HepG2 (cell line): ENCODE measurements around the gene PEX5. TPM values are rescaled to one million over a fixed set of nuclear protein-coding genes. Genes with fewer than 3 reads are reported as not detected.

Experiments used
- CTCF ChIP-seq: sonication (generic); formaldehyde crosslinking; IDR thresholded peaks from 2 replicates; pipeline ENCODE4 v1.5.0; 2020; ENCODE audit warnings: mild to moderate bottlenecking, missing genetic modification reagents, moderate library complexity
- ETS1 ChIP-seq: sonication (generic); formaldehyde crosslinking; IDR thresholded peaks from 2 replicates; pipeline ENCODE4 v1.4.0; 2020; ENCODE audit warnings: missing genetic modification reagents
- FOSL2 ChIP-seq: sonication (generic); formaldehyde crosslinking; IDR thresholded peaks from 2 replicates; pipeline ENCODE4 v1.4.0; 2020; ENCODE audit warnings: missing genetic modification reagents
- HNF4G ChIP-seq, 2 experiments: sonication (generic) in 1 of 2; formaldehyde crosslinking in 1 of 2; IDR thresholded peaks; 2 replicates each; pipeline versions ENCODE4 v1.4.0 to v1.6.1; 2011 to 2020; ENCODE audit warnings: borderline replicate concordance in 2 of 2, low read depth in 2 of 2, mild to moderate bottlenecking in 2 of 2, low read length in 1 of 2, missing genetic modification reagents in 1 of 2, moderate library complexity in 1 of 2
- HNRNPLL ChIP-seq: fragments of 200-400 bp; formaldehyde crosslinking; IDR thresholded peaks from 2 replicates; pipeline ENCODE4 v1.6.1; 2017; ENCODE audit warnings: mild to moderate bottlenecking, low read depth, low read length; ENCODE audit not compliant: poor library complexity, severe bottlenecking
- HNRNPUL1 ChIP-seq: fragments of 200-400 bp; formaldehyde crosslinking; IDR thresholded peaks from 2 replicates; pipeline ENCODE4 v1.6.1; 2017; ENCODE audit warnings: low read depth, mild to moderate bottlenecking, low read length, moderate library complexity
- NRL ChIP-seq: sonication (generic); formaldehyde crosslinking; IDR thresholded peaks from 2 replicates; pipeline ENCODE4 v1.5.0; 2020; ENCODE audit warnings: missing genetic modification reagents, mild to moderate bottlenecking, moderate library complexity, borderline replicate concordance
- PHF21A ChIP-seq: sonication (generic); formaldehyde crosslinking; IDR thresholded peaks from 2 replicates; pipeline ENCODE4 v1.5.0; 2020; ENCODE audit warnings: mild to moderate bottlenecking, missing genetic modification reagents
- PTBP1 ChIP-seq: fragments of 200-400 bp; formaldehyde crosslinking; IDR thresholded peaks from 2 replicates; pipeline ENCODE4 v1.6.1; 2018; ENCODE audit warnings: low read length, low read depth; ENCODE audit not compliant: poor library complexity, severe bottlenecking
- RFX1 ChIP-seq: fragments of 450-650 bp; IDR thresholded peaks from 2 replicates; pipeline ENCODE4 v1.6.1; 2017
- SIN3A ChIP-seq: IDR thresholded peaks from 2 replicates; pipeline ENCODE4 v1.6.1; 2011; ENCODE audit warnings: low read depth, mild to moderate bottlenecking, control low read depth, low read length, borderline replicate concordance
- SP4 ChIP-seq: sonication (generic); formaldehyde crosslinking; IDR thresholded peaks from 2 replicates; pipeline ENCODE4 v1.8.1; 2023; ENCODE audit warnings: mild to moderate bottlenecking, missing genetic modification reagents
- ZKSCAN8 ChIP-seq: IDR thresholded peaks from 2 replicates; pipeline ENCODE4 v1.6.1; 2016; ENCODE audit warnings: borderline replicate concordance, missing genetic modification reagents, missing compliant biosample characterization
- ZNF501 ChIP-seq: sonication (generic); formaldehyde crosslinking; IDR thresholded peaks from 2 replicates; pipeline ENCODE4 v1.5.1; 2020; ENCODE audit warnings: mild to moderate bottlenecking, moderate library complexity, missing genetic modification reagents
- ZNF609 ChIP-seq: sonication (generic); formaldehyde crosslinking; IDR thresholded peaks from 2 replicates; pipeline ENCODE4 v1.4.0; 2020; ENCODE audit warnings: mild to moderate bottlenecking, missing genetic modification reagents, borderline replicate concordance
- ZNF781 ChIP-seq: sonication (generic); formaldehyde crosslinking; IDR thresholded peaks from 2 replicates; pipeline ENCODE4 v1.5.1; 2020; ENCODE audit warnings: borderline replicate concordance, mild to moderate bottlenecking, missing genetic modification reagents; ENCODE audit errors: not compliant biosample characterization
- ZSCAN31 ChIP-seq: sonication (generic); formaldehyde crosslinking; IDR thresholded peaks from 2 replicates; pipeline ENCODE4 v1.5.0; 2020; ENCODE audit warnings: low read depth, mild to moderate bottlenecking, missing genetic modification reagents
- polyA plus RNA-seq, 8 experiments: library from polyadenylated mRNA; depleted of rRNA in 3 of 8; stranded (reverse) in 7 of 8; unstranded in 1 of 8; fragments of >200 nt; fragmentation: Illumina TruSeq in 4 of 8; extraction: Trizol in 4 of 8; gene quantifications; 2 replicates each; pipeline versions ENCODE4 v1.2.1 to v1.2.3, GENCODE V29; 2011 to 2016; ENCODE audit warnings: low read depth in 4 of 8, missing spikeins in 1 of 8, mixed read lengths in 1 of 8; ENCODE audit not compliant: insufficient read depth in 1 of 8
- total RNA-seq, 5 experiments: library from RNA; depleted of rRNA; stranded (reverse); fragments of >200 nt; fragmentation: Illumina TruSeq; extraction: Trizol; gene quantifications; 2 replicates each; pipeline ENCODE4 v1.2.3, GENCODE V29; 2016; ENCODE audit warnings: low read depth in 1 of 5
- TF ChIP-seq, protein P1 (sequence below): sonication (generic); formaldehyde crosslinking; IDR thresholded peaks from 2 replicates; pipeline ENCODE4 v1.8.1; 2023; ENCODE audit warnings: mild to moderate bottlenecking, inconsistent platforms, moderate library complexity, missing genetic modification reagents, borderline replicate concordance

Gene PEX5
- total and polyA plus RNA-seq, 2 of the 13 experiments (the other 11 are each of a cell fraction or from before 2014, with no cell fraction given) = 16.4 to 29.0 TPM

DNA sequence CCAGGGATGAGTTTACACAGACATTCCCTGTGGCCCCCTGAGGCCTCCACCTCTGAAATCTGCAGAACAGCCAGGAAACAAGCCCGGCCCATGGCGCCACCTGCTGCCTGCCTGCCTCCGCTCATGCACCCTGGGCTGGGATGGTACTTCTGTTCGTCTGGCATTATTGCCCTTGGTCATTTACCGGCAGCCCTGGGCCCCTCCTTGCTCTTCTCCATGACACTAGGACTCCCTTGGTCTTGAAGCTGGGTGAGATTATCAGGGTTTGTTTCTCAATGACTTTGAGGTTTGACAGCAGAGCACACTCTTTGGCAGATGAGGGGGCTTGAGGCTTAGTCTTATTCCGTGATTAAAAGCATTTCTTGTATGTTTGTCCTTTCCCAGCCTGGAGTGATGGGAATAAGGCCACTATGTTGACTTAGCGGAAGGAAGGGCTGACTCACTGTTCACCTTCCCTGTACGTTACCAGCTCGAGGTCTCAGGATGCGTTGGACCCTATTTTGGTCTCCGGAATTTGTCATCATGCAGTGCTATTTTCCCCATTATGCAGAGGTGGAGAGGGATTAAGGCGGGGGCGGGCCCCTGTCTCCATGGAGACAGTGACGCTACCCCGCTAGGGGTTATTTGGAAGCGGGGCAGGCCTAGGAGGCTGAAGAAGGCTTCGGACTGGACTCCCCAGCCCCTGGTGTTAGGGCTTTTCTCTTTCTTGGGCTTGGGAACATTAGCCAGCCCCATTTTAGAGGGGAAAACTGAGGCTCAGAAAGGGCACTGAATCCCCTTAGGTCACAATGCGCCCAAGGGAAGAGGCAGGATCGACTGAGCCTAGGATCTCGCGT lies 706 bp upstream of the PEX5 start (continued):
- TF ChIP-seq ETS1 (no peak), RFX1 (peak; percentile 62; the same call in 1 of the 2 replicates), PHF21A (CRISPR knock-in tag) (peak; percentile 48; the same call in 1 of the 2 replicates), ZKSCAN8 (CRISPR knock-in tag) (peak; percentile 50; the same call in 1 of the 2 replicates), SIN3A (peak; percentile 51; the same call in 1 of the 2 replicates), NRL (CRISPR knock-in tag) (0 out of 2 replicates have a peak, but pooled peaks have one; percentile 48), FOSL2 (CRISPR knock-in tag) (peak; percentile 82), ZNF609 (CRISPR knock-in tag) (0 out of 2 replicates have a peak, but pooled peaks have one; percentile 5), ZSCAN31 (CRISPR knock-in tag) (peak; percentile 48; the same call in 1 of the 2 replicates), HNRNPLL (no peak), ZNF501 (peak; percentile 91; the same call in 1 of the 2 replicates), HNF4G (IDR thresholded peaks at IDR 0.05; ENCODE audit: borderline replicate concordance, low read depth, low read length) (no peak), HNF4G (CRISPR knock-in tag; IDR thresholded peaks at IDR 0.05; ENCODE audit: borderline replicate concordance, low read depth) (no peak), SP4 (CRISPR knock-in tag) (0 out of 2 replicates have a peak, but pooled peaks have one; percentile 45), ZNF781 (CRISPR knock-in tag) (peak; percentile 22), PTBP1 (no peak), CTCF (peak; percentile 96), HNRNPUL1 (no peak)
- TF ChIP-seq, protein P1, sequence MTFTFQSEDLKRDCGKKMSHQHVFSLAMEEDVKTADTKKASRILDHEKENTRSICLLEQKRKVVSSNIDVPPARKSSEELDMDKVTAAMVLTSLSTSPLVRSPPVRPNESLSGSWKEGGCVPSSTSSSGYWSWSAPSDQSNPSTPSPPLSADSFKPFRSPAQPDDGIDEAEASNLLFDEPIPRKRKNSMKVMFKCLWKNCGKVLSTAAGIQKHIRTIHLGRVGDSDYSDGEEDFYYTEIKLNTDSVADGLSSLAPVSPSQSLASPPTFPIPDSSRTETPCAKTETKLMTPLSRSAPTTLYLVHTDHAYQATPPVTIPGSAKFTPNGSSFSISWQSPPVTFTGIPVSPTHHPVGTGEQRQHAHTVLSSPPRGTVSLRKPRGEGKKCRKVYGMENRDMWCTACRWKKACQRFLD (CRISPR knock-in tag) = 0 out of 2 replicates have a peak, but pooled peaks have one; percentile 20
